ENCODE data around the gene WSB1. TPM values are rescaled to one million over a fixed set of nuclear protein-coding genes. Genes with fewer than 3 reads are reported as not detected.

The WSB1 gene
- total RNA-seq, 1 donor from 2014 or later = 299 TPM

DNA sequence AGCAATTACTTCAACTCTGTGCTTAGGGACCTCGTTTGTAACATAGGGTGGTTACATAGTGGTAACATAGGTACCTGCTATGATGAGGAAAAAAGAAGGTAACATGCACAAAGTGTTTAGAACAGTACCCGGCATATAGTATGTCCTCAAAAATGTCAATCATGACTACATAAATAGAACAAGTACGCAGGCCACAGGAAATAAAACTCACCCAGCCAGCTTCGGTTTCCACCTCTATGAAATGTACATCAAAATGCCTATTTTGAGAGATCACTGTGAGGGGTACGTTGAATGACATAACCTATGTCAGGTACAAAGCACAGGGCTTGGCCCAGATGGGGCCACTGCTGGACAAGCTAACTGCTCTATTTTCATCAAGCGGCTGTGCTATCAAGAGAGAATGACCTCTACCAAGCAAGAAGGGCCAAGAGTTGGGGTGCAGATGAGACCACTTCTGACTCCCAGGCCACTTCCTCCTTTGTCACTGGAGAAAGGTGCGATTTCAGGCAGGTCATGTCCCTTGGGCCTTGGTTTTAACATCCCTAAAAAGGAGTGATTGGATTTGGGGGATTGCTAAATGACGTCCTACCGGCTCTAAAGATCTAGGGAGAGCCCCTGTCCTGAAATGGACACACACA is 45.4 kb downstream of the WSB1 start:
- DNase-seq = no peak

- DNase-seq = no peak
These were observed 46.1 kb downstream of the WSB1 start for GRCh38 chr17:27339836-27340550.

GRCh38 chr17:27340575-27340974 is 46.7 kb downstream of the WSB1 start:
- DNase-seq = no peak

DNA sequence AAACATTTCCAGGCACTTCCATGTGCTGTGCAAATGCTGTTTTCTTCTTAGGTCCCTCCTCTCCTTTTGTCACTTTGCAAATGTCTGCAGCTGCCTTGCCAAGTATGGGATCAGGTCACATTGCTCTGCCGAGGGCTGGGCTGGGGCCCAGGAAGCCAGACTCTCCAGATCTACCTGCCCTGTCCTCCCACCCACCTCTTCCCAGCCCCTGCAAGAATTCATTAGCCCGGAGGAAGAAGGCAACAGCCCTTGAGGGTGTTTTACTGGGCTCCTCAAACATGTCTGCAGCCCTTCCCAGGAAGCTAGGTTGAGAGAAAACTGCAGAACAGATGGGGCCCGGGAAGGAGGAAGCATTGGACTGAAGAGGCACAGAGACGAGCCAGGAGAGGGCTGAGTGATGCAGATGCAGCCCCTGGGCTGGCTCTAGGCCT is 47.1 kb downstream of the WSB1 start:
- DNase-seq = no peak

GRCh38 chr17:27342059-27342458 is 48.1 kb downstream of the WSB1 start:
- no peak for DNase-seq

GRCh38 chr17:27343294-27343693 is 49.4 kb downstream of the WSB1 start:
- DNase-seq = no peak

DNA sequence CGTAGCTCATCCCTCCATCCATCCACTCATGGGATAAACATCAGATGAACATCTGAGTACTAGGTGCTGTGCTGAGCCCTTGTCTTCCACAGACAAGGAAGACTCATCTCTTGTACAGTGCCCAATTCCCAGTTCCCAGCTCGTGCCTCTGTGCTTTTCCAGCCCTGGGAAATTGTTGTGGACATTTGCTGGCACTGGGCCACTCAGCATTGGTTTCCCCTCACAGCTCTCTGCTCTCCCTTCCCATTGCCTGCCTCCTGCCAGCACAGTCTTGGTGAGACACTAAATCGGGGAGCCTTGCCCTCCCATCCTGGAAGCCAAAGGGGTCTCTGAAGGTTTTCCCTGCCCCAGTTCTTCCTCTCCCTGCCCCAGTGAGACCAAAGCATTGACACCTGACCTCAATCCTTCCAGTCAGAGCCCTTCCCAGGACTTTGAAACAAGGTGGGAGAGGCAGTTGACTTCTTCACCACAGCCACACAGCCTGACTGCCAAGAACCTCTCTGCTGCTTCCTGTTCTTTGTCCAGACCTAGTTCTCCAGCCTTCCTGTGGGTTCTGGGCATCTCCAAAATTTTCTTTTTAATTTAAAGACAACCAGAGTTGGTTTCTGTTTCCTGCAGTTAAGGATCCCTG is 50.2 kb downstream of the WSB1 start:
- no peak for DNase-seq

GRCh38 chr17:27345141-27345904 is 51.4 kb downstream of the WSB1 start:
- peak; percentile 41 for DNase-seq

DNA sequence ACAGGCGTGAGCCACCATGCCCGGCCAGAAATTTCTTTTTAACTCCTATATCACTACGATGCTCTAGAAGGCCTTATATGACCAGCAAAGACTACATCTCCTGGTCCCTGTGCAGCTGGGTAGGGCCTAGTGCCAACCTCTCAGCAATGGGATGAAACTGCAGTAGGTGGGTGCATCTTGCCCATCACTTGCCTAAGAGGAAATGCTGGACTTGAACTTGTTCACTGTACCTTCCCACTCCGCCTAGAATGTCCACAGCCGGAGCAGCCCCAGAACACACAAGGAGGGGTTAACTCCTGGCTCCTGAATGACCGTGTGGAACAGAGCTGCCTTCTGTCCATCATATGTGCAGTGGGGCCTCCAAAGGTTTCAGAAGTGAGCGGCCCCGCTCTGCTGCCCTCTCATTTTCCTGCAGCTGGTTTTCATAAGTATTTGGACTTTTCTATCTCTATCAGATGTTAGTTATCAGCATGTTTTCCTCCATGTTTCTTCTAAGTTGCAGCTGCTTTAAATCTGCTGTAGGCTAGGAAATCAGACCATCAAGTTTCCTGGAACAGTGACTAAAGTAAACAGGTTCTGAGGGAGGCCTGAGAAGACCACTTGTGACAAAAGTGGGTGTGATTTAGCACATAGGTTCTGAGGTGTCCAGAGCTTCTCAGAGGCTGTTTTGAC is 52.5 kb downstream of the WSB1 start:
- DNase-seq = no peak

DNA sequence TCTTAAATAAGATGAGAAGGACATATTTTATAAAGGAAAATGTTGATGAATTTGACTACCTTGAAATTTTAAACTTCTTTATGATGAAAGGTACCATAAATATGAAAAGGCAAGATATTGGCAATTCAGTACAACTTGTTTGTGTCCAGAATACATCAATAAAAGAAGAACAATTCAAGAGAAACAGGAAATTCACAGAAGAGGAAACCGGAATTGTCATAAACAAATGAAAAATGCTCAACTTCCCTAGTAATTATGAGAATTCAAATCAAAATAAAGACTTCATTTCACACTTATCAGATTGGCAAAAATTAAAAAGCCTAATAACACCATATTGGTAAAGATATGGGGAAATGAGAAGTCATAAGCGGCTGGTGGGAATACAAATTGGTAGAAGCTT is 54.3 kb downstream of the WSB1 start:
- DNase-seq = no peak

DNA sequence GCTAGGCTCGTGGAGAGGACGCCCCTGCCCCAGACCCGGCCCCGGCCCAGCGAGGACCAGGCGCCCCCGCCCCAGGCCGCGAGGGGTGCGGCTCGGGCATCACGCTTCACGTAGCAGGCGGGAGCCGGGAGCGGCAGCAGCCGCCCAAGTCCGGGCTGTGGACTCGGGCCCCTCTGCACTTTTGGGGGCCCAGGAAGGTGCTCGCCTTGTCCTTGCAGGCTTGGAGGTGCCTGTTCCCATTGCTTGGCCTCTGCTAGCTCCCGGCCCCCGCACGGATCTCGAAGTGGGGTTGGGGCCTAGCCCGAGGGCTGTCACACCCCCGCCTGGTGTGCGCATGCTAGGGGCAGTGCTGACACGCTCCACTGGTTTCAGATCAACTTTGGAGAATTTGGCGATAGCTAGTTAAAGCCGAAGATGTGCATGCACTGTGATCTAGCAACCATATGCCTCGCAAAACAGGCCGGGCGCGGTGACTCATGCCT is 55.7 kb downstream of the WSB1 start:
- no peak for DNase-seq

- DNase-seq = no peak
These were observed 57.8 kb downstream of the WSB1 start for GRCh38 chr17:27351759-27352158.

- DNase-seq = no peak
These were observed 58.6 kb downstream of the WSB1 start for GRCh38 chr17:27352448-27353032.

- no peak for DNase-seq
These were observed 59.1 kb downstream of the WSB1 start for GRCh38 chr17:27353033-27353460.

- peak; percentile 74 for DNase-seq
These were observed 59.6 kb downstream of the WSB1 start for GRCh38 chr17:27353461-27354050.

GRCh38 chr17:27354051-27354490 is 60.2 kb downstream of the WSB1 start:
- no peak for DNase-seq

GRCh38 chr17:27354491-27355081 is 60.7 kb downstream of the WSB1 start:
- no peak for DNase-seq

GRCh38 chr17:27355419-27355818 is 61.5 kb downstream of the WSB1 start:
- DNase-seq = no peak

DNA sequence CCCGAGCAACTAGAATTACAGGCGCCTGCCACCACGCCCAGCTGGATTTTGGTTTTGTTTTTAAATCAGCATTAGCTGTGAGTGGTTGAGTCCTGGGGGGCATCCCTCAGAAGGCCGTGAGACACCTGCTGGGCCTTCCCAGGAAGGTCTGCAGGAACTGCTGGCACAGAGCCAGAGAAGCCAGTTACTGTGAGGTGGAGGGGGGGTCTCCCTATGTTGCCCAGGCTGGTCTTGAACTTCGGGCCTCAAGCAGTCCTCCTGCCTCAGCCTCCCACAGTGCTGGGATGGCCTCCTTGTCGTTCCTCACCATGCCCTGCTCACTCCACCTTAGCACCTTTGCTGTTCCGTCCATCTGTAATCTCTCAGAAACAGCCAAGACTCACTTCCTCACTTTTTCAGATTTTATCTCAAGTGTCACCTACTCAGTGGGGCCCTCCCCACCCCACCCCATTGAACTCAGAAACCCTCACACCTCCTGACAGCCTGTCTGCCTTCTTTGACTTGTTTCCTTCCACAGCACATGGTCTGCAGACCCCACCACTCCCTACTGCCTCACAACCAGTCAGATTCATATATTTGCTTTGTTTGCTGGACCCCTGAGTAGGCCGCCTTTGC is 62.3 kb downstream of the WSB1 start:
- no peak for DNase-seq

DNA sequence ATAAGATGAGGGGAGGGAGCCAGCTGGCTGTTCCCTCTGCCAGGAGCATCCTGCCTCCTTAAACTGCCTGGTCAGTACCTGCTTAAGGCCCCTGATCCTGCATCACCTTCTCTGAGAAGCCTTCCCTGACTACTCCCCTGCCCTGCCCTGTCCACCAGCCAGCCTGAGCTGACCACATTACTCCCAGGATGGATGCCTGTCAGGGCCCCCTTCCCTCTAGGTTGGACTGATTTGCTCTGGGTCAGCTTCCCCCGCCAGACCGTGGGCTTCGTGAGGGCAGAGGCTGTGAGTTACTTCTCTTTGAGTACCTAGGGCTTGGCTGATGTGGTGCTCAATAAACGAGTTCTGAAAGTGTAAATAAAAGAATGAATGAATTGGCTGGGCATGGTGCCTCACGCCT is 63.3 kb downstream of the WSB1 start:
- no peak for DNase-seq

All from occipital lobe (tissue), 2 donors.